HFFc6 (cell line): ENCODE measurements around the gene ULK1. TPM values are rescaled to one million over a fixed set of nuclear protein-coding genes. Genes with fewer than 3 reads are reported as not detected.

Experiments
- DNase-seq: peaks from one replicate; pipeline ENCODE4 v3.0.0-alpha.2; 2018
- H3K27ac Mint-ChIP-seq: 2 replicates; pipeline ENCODE4 v1.8.0; 2020; ENCODE audit warnings: mild to moderate bottlenecking, mixed read lengths
- H3K27me3 Mint-ChIP-seq: 2 replicates; pipeline ENCODE4 v1.8.0; 2021; ENCODE audit warnings: mild to moderate bottlenecking, moderate library complexity, mixed read lengths; ENCODE audit not compliant: insufficient read depth
- H3K36me3 Mint-ChIP-seq: 2 replicates; pipeline ENCODE4 v1.8.0; 2021; ENCODE audit warnings: low read depth, mixed read lengths
- H3K4me1 Mint-ChIP-seq: 2 replicates; pipeline ENCODE4 v1.8.0; 2020; ENCODE audit warnings: low read depth, mixed read lengths
- H3K4me3 Mint-ChIP-seq: 2 replicates; pipeline ENCODE4 v1.8.0; 2020; ENCODE audit warnings: mild to moderate bottlenecking, moderate library complexity, mixed read lengths
- H3K9me3 Mint-ChIP-seq: 2 replicates; pipeline ENCODE4 v1.8.0; 2020; ENCODE audit warnings: mild to moderate bottlenecking, mixed read lengths
- CTCF ChIP-seq: fragments of 200-600 bp; sonication (generic); IDR thresholded peaks from 2 replicates; pipeline ENCODE4 v1.5.0; 2021; ENCODE audit warnings: antibody characterized with exemption, mild to moderate bottlenecking
- long read RNA-seq: library from polyadenylated mRNA; unstranded; transcript quantifications from one replicate; pipeline ENCODE4 v2.0.0, GENCODE V29; 2019
- total RNA-seq, 6 experiments: library from RNA; stranded (reverse); fragmentation: NEBNext Ultra II Directional; extraction: Animal tissue kit (Norgen Biotek cat#: 25700); gene quantifications; 2 replicates in 1 of 6; 3 replicates in 5 of 6; pipeline ENCODE4 v1.2.3, GENCODE V29; 2021

ULK1 gene
- 10 to 100 TPM; 21.4 to 35.0 (median 25.5) TPM for total RNA-seq
- long read RNA-seq, partial matches to known transcripts, result 3 of 11 reads
- long read RNA-seq, other reads (novel, unspliced or antisense), result 8 of 11 reads

- H3K27me3 Mint-ChIP-seq, result peaks cover 6% of the 10 kb centered on the region
- peaks cover 17% of the 10 kb centered on the region for H3K4me1 Mint-ChIP-seq
- H3K36me3 Mint-ChIP-seq, result no peaks in the 10 kb centered on the region
- H3K9me3 Mint-ChIP-seq, result no peaks in the 10 kb centered on the region
- no peak for TF ChIP-seq CTCF
- peak; percentile 71 for DNase-seq
- H3K4me3 Mint-ChIP-seq, result peak within 1 kb of the TSS; percentile 87
- H3K27ac Mint-ChIP-seq, result peak within 1 kb of the TSS; percentile 85
Measured at GRCh38 chr12:131894313-131894860, at the start of gene ULK1. Gene ULK1 (plus strand): TSS chr12:131894622. CDS start chr12:131895002, 380 bp downstream.

GRCh38 chr12:131844656-131845055 lies 49.8 kb upstream of the ULK1 start:
- Mint-ChIP-seq H3K27me3 (peaks cover 1% of the 10 kb centered on the region), H3K9me3 (no peaks in the 10 kb centered on the region), H3K36me3 (no peaks in the 10 kb centered on the region; the same call in 1 of the 2 replicates), H3K4me1 (no peaks in the 10 kb centered on the region), H3K4me3 (no peak overlapping the region), H3K27ac (no peak overlapping the region)
- no peak for DNase-seq
- TF ChIP-seq CTCF, result no peak

- TF ChIP-seq CTCF, result no peak
- Mint-ChIP-seq H3K27me3 (peaks cover 1% of the 10 kb centered on the region), H3K27ac (no peak overlapping the region), H3K4me3 (no peak overlapping the region), H3K9me3 (no peaks in the 10 kb centered on the region), H3K36me3 (no peaks in the 10 kb centered on the region; the same call in 1 of the 2 replicates), H3K4me1 (no peaks in the 10 kb centered on the region)
- no peak for DNase-seq
Measured at GRCh38 chr12:131845121-131845520, 49.3 kb upstream of the ULK1 start.

GRCh38 chr12:131847456-131847855 lies 47.0 kb upstream of the ULK1 start:
- peaks cover 1% of the 10 kb centered on the region for H3K27me3 Mint-ChIP-seq
- H3K9me3 Mint-ChIP-seq, result no peaks in the 10 kb centered on the region
- H3K36me3 Mint-ChIP-seq, result no peaks in the 10 kb centered on the region; the same call in 1 of the 2 replicates
- no peak for TF ChIP-seq CTCF
- no peak overlapping the region for H3K4me3 Mint-ChIP-seq
- no peaks in the 10 kb centered on the region for H3K4me1 Mint-ChIP-seq
- no peak for DNase-seq
- no peak overlapping the region for H3K27ac Mint-ChIP-seq

GRCh38 chr12:131848753-131849152 lies 45.7 kb upstream of the ULK1 start:
- no peak for DNase-seq
- Mint-ChIP-seq H3K9me3 (no peaks in the 10 kb centered on the region), H3K27me3 (peaks cover 1% of the 10 kb centered on the region), H3K4me3 (no peak overlapping the region), H3K27ac (no peak overlapping the region), H3K36me3 (no peaks in the 10 kb centered on the region; the same call in 1 of the 2 replicates), H3K4me1 (peaks cover 5% of the 10 kb centered on the region; the same call in 1 of the 2 replicates)
- no peak for TF ChIP-seq CTCF
